HG03565 (cell line): ENCODE measurements around the gene DNAH10.
"Not testable (repeated sequence)": the region's sequence is repeated elsewhere in the genome, so short reads cannot be mapped to it uniquely, and the experiment has no call there.

Source experiments
- ATAC-seq: cut with Tn5 transposase; IDR thresholded peaks from one replicate; pipeline ENCODE4 v1.9.1; 2021; ENCODE audit warnings: mild to moderate bottlenecking, moderate library complexity; ENCODE audit not compliant: unreplicated experiment

Gene DNAH10

DNA sequence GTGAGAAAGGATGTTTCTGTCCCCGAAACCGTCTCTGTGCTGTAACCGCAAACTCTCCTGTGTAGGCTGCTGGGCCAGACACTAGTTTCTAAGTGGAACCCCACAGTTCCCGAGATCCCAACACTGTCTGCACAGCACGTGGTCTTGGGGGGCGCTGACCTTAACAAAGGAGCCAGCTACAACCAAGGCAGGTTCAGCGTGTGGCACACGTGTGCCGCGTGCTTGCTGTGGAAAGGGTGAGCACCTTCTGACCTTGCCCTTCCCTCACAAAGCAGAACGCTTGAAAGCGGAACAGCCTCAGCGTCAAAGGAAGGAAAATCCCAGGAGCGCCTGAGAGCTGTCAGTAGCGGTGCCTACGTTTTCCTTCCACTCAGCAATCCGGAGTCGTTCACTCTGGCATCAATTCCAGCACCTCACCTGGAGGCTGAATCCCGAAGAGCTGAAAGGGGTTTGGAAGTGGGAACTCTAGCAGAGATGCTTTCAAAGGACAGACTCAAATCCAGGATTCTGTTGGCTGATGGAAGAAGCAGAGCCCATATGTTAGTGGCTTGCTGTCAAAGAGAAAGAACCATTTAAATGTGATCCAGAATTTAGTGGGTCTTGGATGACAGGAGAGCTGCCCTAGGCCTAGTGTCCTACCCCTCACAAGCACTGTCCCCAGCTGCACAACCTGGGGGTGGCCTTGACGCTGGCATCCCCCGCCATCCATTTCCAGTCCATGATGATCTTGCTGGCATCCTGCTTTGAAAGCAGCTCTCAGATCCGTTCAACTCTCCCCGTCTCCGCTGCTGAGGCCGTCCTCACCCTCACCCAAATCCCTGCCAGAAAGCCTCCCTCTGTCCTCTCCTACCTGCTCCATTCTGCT, 183.4 kb downstream of the DNAH10 start:
- no peak for ATAC-seq

GRCh38 chr12:123946152-123946515, 184.0 kb downstream of the DNAH10 start:
- no peak for ATAC-seq

DNA sequence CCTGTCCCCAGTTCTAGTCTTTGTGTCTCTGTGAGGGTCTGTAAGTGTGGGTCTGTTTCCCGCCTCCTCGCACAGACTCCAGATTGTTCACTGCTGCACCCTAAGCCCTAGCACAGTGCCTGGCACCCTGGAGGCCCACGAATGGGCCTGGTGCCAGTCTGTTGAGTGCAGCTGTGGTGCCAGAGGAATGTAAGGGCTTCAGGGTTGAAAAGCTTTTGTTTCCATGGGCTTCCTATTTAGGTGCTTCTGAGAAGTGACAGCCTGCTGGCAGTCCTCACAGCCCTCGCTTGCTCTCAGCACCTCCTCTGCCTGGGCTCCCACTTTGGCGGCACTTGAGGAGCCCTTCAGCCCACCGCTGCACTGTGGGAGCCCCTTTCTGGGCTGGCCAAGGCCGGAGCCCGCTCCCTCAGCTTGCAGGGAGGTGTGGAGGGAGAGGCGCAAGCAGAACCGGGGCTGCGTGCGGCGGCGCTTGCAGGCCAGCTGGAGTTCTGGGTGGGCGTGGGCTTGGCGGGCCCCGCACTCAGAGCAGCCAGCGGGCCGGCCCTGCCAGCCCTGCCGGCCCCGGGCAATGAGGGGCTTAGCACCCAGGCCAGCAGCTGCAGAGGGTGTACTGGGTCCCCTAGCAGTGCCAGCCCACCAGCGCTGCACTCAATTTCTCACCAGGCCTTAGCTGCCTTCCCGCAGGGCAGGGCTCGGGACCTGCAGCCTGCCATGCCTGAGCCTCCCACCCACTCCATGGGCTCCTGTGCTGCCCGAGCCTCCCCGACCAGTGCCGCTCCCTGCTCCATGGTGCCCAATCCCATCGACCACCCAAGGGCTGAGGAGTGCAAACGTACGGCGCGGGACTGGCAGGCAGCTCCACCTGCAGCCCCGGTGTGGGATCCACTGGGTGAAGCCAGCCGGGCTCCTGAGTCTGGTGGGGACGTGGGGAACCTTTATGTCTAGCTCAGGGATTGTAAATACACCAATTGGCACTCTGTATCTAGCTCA, 184.7 kb downstream of the DNAH10 start:
- not testable (repeated sequence) for ATAC-seq

- ATAC-seq, result not testable (repeated sequence)
Observed at GRCh38 chr12:123947531-123947930, 185.4 kb downstream of the DNAH10 start.

- ATAC-seq, result no peak
Observed at GRCh38 chr12:123948401-123948795, 186.3 kb downstream of the DNAH10 start.

GRCh38 chr12:123948796-123949769, 187.0 kb downstream of the DNAH10 start:
- ATAC-seq, result no peak

- no peak for ATAC-seq
Observed at GRCh38 chr12:123949770-123950165, 187.7 kb downstream of the DNAH10 start.

DNA sequence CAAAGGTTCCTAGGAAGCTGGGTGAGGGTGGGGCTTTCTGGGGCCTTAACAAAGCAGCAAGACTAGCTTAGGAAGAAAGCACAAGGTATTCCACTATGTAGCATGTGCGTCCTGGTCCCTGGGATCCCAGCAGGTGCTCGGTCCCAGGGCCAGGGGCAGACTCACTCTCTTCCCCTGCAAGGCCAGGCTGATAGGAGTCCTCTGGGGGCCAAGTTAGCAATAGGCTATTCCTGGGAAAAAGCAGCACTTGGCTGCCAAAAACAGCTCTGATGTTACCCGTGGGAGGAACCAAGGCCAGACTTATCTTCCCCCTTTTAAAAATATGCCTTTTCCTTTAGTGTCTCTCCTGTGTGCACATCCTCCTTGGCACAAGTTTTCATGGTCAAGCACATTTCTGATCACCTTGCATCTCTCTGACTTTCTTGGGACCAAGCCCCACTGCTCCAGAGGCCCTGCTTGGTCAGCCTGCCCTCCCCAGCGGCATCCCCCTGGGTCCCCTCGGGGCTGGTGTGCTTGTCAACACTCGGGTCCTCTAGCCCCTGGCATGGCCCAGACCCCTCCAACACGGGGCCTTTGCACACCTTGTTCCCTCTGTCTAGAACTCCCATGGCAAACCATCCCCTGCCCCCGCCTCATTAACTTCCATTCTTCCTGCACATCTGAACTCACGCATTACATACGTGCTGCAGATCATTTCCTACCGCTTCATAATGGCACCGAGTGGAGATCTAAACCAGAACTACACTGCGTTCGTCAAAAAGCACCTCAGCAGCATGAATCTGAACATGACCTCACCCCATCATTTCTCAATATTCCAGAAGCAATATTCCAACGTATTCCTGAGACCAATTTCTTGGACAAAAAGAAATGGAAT, 188.6 kb downstream of the DNAH10 start:
- no peak for ATAC-seq

DNA sequence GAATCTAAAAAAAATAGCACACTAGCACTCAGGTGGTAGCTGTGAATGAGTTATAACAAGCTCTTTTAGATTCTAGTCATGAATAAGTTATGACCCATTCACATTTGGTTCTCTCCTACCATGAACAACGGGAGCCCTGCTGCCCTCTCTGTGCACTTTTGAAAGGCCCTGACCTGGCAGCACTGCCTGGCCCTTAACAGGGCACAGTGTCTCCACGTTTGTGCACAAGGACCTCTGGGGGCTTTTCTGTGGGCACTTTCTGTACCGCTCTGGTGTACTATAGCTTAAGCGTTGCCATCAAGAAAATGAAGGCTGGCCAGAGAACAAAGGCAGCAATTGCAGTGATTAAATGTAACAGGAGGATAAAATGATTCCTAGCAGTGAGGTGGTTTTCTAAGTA, 189.4 kb downstream of the DNAH10 start:
- ATAC-seq, result no peak

DNA sequence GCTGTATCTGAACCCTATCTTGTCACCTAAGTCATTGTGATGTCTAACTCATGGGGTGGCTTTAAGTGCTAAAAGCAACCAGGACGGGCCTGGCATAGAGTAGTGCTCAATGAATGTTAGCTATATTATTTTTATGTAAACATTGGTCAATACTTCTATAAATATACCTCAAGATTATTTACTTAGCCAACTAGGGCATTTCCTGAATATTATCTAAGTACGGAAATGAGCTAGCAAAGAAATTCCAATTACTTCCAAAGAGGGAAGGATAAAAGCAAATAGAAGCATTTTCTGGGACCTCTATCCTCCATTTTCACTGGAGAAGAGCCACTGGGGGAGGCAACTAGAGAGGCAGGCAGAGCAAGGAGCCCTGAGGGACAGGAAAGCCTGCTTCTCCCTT, 189.9 kb downstream of the DNAH10 start:
- no peak for ATAC-seq

DNA sequence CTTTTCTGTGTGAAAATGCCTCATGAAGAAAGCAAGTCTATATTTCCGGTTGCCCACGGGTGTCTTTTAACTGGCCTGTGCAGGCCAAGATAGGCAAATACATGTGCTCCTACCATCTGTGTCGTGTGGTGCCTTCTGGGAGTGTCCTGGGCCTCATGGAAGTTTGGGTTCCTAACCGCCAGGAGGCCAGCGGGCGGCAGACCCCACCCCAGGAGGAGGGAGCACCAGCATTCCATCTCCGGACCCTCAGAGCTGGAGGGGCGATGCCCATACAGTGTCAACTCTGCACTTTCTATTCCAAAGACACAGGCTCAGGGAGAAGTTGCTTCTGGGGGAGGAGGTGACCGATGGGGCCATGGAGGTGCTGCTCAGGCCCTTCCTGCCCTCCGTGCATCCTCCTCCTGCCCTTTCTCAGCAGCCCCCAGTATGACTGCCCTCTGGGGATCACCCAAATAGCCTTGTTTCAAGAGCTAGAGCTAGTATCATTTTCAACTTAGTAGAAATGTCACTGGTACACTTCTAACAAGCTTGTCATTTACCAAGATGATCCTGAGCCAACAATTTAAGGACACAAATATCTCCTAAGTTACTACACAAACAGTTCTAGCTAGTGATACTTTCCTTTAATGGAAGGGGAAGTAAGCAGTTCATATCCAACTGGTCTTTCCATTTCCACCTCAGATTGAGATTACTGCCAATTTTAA, 192.7 kb downstream of the DNAH10 start:
- ATAC-seq, result no peak

GRCh38 chr12:123956249-123956648, 194.1 kb downstream of the DNAH10 start:
- ATAC-seq, result no peak

DNA sequence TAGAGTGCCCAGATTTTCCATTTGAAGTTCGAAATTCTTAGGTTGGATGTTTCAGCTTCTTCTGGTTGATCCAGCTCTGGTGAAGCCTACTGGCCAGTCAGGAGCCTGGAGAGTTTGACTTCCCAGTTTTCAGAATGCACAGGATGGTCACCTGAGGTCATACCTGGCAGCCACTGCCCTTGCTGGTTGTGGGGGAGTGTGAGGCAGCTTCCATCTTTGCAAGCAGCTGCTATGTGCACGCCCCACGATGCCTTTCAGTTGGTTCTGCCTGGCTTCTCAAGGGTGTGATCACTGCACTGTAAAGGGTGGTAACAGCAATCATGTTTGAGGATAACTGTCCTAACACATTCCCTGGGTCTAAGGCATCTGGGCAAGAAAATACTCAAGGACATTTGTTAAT, 195.1 kb downstream of the DNAH10 start:
- no peak for ATAC-seq

- ATAC-seq, result no peak
Observed at GRCh38 chr12:123958462-123958861, 196.4 kb downstream of the DNAH10 start.

GRCh38 chr12:123958876-123959275, 196.8 kb downstream of the DNAH10 start:
- no peak for ATAC-seq

GRCh38 chr12:123960029-123960735, 198.1 kb downstream of the DNAH10 start:
- ATAC-seq, result no peak

GRCh38 chr12:123960856-123961255, 198.8 kb downstream of the DNAH10 start:
- no peak for ATAC-seq

GRCh38 chr12:123961585-123962345, 199.7 kb downstream of the DNAH10 start:
- ATAC-seq, result no peak
